GM04504 (cell line): ENCODE measurements around the gene PTPRN2.

Experiments used
- DNase-seq: peaks from one replicate; pipeline ENCODE4 v3.0.0-alpha.2; 2012; ENCODE audit warnings: low read depth

PTPRN2 gene

DNA sequence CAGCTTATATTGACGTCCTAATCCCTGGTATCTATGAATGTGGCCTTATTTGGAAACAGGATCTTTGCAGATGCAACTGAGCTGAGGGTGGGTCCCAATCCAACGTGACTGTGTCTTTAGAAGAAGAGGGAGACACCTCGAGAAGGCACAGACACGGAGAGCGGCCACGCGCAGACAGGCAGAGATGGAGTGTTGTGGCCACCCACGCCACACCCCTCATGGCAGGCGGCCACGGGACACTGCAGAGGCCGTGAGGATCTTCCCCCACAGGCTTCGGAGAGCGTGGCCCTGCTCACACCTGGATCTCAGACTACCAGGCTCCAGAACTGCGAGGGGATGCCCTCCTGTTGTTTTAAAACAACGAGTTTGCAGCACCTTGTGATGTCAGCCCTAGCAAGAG lies 1005.9 kb downstream of the PTPRN2 start:
- DNase-seq: no peak

DNA sequence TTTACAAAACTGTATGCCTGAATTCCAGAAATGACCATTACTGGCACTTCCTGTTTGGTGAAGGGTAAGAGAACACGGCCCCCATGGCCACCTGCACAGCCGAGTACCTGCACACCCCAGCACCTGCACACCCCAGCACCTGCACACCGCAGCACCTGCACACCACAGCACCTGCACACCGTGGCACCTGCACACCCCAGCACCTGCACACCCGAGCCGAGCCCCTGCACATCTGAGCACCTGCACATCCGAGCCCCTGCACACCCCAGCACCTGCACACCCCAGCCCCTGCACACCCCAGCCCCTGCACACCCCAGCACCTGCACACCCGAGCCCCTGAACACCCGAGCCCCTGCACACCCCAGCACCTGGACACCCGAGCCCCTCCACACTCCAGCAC lies 1007.3 kb downstream of the PTPRN2 start:
- no peak for DNase-seq

DNA sequence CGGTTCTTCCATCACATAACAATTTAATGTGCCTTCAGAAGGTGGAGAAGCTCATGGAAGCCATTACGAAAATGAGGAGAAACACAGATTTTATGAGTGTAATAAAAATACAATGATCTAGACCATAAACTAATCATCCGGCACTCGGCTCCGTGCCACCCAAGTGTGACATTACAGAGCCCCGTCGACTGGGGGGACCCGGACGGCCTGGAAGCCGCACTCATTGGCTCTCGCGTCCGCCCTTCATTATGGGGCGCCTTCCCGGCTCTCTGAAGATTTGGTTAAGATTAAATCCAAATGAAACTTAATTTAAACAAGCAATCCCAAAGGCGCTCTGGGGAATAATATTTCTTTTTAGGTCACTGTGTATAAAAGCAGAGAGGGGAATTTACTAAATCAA lies 1008.2 kb downstream of the PTPRN2 start:
- DNase-seq: no peak

DNA sequence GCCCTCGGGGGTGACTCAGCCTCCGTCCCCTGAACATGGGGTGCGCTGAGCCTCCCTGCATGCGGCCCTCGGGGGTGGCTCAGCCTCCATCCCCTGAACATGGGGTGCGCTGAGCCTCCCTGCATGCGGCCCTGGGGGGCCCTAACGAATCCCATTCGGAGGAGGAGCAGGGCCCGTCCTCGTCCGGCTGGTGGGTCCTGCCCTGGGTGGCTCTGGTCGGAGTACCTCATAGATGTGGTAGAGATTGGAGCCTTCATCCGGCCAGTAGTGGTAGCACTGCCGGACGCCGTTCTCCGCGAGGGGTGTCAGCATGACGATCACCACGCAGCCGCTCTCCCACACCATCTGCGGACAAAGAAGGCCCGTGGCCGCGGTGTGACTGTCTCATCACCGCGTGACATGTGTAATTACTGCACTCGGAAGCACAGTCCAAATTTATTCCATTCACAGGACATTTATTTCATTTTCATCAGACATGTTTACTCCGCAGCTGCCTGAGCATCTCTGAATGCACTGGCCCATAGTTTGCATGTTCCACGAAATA lies 1009.8 kb downstream of the PTPRN2 start:
- no peak for DNase-seq

GRCh38 chr7:157577061-157577460 lies 1010.6 kb downstream of the PTPRN2 start:
- DNase-seq: no peak

DNA sequence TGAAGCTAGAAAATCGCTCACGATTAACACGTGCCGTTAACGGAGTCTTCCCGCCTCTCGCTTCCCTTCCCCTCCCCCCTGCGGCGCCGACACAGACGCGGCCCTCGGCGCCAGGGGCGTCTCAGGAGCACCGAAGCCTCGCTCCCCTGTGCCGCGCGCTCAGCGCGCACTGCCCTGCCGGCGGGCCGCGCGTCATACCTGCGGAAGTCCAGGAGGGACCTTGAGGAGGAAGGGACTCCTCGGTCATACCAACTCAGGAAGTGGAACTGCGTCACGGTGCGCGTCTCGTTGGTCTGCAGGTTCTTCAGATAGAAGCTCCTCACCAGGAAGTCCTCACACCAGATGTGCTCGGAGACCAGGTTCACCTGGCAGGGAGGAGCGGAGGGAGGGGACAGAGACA lies 1011.2 kb downstream of the PTPRN2 start:
- DNase-seq: no peak

DNA sequence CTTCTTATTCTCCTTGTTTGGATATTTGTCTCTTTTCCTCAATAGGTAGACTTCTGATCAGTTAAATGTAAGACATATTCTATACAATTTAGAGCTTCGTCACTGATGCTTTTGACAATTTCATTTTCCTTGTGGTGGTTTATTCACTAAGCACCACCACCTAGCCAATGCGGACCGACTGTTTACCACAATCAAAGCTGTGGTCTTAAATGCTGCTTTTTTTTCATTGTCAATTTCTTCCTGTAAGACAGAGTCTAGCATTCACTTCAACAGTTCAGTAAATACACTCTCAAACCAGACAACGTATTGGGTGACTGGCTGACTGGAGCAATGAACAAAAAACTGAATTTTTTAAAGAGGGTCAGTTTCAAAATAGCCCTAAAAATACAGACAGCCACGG lies 1011.8 kb downstream of the PTPRN2 start:
- no peak for DNase-seq

DNA sequence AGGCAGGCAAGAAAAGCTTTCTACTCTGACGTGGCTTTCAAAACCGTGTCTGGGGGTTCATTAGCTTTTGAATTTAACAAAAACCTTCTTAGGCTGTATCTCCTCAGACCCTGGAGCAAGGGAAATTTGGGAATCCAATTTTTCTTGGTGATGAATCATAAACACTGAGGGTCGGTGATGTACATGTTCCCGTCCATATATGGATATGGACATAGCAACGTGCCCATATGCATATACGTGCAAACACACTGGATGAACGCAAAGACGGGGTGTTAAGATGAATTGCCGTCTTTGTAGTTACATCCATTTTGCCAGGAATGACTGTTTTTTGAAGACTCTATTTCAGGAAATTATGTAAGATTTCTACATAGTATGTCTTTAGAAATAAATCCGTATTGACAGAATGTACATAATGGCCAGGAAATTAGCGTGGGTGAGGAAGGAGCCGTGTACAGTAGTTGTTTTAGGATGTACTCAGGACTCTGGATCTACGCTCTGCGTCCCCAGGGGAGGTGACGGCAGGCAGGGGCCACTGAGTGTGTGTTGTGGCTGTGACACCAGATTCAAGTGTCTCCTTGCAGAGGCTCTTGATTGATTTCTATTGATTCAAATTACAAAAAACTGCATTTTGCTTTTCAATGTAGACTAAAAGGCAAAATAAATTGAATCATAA lies 1012.6 kb downstream of the PTPRN2 start:
- DNase-seq: no peak

DNA sequence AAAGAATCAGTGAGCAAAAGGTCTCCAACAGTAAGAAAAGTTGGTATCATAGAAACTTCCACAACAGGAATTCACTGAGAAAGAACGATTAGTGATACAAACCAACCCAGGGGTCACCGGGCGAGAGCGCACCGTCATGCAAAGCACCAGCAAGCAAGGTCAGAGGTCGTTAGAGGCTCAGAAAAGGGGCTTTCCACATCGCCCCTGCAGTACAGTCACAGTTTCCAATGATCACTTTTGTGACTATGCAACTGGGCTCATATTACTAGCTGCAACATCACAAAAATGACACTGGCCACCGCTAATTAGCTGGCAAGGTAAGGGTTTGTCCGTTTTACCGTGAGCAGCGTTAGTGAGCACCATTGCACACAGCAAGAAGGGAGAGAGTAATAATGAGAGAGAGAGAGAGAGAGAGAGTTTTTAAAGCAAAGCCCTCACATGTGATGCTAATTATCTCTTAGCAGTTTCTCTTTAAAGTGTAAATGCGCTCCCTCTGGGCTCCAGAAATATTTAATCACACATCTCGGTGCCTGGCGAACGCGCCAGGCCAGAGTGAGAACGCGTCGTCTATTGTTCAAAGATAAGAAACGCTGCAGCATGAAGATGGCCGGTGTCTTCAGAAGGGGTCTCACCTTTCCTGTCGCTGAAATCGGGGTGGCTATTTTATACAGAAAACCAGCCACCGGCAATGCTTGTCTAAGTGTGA lies 1013.4 kb downstream of the PTPRN2 start:
- DNase-seq: no peak

- DNase-seq: no peak
Measured at GRCh38 chr7:157573244-157573643, 1014.4 kb downstream of the PTPRN2 start.

GRCh38 chr7:157572622-157573021 lies 1015.0 kb downstream of the PTPRN2 start:
- DNase-seq: no peak

DNA sequence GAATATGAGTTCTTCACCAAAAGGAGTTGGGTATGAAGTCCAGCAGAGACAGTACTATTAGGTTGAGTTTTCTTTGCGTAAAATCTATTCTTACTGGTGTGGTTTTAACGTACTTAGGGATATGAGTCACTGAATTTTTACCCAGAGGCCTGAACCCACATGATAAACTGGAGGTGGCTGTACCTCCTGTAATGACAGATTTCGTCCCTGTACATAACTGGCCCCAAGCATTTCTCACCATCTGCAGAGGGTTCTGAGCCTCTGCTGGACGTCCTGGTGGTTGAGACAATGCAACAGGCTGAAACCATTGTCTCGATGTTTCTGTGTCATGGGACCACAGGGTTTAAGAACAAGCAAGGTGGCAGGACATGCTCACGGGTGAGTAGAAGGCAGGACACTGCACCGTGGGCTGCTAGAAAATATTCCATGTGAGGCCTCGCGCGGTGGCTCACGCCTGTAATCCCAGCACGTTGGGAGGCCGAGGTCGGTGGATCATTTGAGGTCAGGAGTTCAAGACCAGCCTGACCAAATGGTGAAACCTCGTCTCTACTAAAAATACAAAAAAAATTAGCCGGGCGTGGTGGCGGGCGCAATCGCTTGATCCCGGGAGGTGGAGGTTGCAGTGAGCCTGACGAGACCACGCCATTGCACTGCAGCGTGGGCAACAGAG lies 1017.0 kb downstream of the PTPRN2 start:
- no peak for DNase-seq

GRCh38 chr7:157569967-157570366 lies 1017.7 kb downstream of the PTPRN2 start:
- no peak for DNase-seq

- DNase-seq: no peak
Measured at GRCh38 chr7:157568770-157569584, 1018.6 kb downstream of the PTPRN2 start.

DNA sequence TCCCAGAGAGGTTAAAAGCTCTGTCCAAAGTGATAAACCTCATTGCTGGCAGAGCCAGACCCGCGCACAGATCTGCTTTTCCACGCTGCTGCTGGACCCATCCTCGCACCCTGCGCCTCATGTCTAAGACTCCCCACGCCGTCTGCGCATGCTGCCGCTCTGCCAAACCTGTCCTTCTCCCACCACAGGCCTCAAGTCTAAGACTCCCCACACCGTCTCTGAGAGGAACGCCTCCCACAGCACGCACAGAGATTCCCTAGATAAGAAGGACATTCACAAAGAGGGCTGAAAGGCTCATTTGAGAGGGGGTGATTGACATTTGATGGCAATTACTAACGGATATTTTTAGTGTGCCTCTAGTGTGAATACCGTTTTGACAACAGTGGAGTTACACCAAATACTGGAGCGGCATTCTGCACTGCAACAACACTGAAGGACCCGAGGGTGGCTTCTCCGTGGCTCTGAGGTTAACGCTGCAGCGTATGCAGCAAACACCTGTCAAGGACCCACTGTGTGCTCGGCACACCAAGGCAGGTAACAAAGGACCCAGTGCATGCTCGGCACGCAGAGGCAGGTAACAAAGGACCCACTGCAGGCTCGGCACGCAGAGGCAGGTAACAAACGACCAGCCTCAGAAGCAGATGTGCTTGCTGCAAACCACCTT lies 1019.4 kb downstream of the PTPRN2 start:
- DNase-seq: no peak

- no peak for DNase-seq
Measured at GRCh38 chr7:157567666-157568065, 1020.0 kb downstream of the PTPRN2 start.

DNA sequence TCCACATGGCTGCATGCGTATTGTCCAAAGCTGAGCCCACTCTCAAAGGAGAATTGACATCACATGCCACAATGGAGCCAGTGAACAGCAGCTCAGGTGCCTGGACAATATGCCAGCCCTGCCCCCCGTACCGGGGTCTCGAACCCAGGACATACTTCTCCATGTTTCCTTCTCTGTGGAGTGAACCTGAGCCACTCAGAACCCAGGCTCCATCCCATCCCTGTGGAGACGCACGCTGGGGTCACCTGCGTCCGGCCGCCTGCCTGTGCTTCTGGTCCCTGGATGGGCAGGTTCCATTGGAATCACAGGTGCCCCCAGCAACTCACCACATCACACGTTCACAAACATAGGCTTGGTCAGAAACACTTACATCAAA lies 1021.0 kb downstream of the PTPRN2 start:
- DNase-seq: no peak

- DNase-seq: no peak
Measured at GRCh38 chr7:157565981-157566630, 1021.5 kb downstream of the PTPRN2 start.

DNA sequence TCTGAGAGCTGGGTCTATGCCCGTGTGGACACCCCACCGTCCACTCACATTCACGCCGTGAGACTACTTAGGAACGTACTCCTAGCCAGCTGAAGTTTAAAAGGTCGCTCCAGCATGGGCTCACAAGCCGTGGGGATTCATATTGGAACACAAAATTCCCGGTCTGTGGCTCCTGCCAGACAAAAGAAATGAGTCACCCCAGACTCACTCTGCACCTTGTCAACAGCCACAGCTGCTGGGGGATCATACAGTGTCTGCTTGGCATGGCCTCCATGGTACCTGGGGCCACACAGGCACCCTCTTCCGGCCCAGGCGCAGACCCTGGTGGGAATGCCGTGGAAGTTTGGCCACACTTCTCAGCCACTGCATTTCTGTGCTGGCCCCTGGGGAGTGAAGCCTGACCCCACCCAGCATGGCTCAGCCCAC lies 1022.4 kb downstream of the PTPRN2 start:
- DNase-seq: no peak

GRCh38 chr7:157564517-157565177 lies 1023.0 kb downstream of the PTPRN2 start:
- DNase-seq: no peak
